Measurements from ENCODE around the gene SLC44A2. TPM values are rescaled to one million over a fixed set of nuclear protein-coding genes. Genes with fewer than 3 reads are reported as not detected.
"Not testable (repeated sequence)": the region's sequence is repeated elsewhere in the genome, so short reads cannot be mapped to it uniquely, and the experiment has no call there.

The SLC44A2 gene
- total RNA-seq, 3 donors from 2014 or later = 41.5 to 45.8 (median 44.3) TPM

DNA sequence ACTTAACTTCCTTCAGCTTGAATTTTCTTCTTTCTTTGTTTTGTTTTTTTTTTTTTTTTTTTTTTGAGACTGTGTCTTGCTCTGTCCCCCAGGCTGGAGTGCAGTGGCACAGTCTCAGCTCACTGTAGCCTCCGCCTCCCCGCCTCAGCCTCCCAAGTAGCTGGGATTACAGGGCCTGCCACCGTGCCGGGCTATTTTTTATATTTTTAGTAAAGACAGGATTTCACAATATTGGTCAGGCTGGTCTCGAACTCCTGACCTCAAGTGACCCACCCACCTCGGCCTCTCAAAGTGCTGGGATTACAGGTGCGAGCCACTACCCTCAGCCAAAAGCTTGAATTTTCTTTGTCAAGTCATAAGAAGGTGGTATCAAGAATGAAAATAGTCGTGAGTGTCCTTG is 49.9 kb downstream of the SLC44A2 start:
- H3K4me1 Mint-ChIP-seq (ENCODE audit: low read depth); H3K4me3 Mint-ChIP-seq; H3K9me3 Mint-ChIP-seq; DNase-seq; ATAC-seq; H3K27me3 Mint-ChIP-seq (ENCODE audit: low read depth): not testable (repeated sequence)
- peaks cover 36% of the 10 kb centered on the region for H3K36me3 Mint-ChIP-seq (ENCODE audit: insufficient read depth)

- Mint-ChIP-seq H3K9me3 (no peaks in the 10 kb centered on the region), H3K27me3 (ENCODE audit: low read depth) (no peaks in the 10 kb centered on the region), H3K36me3 (ENCODE audit: insufficient read depth) (peaks cover 34% of the 10 kb centered on the region), H3K4me3 (no peak overlapping the region), H3K4me1 (ENCODE audit: low read depth) (no peaks in the 10 kb centered on the region)
- DNase-seq = no peak
- ATAC-seq = no peak
Measured at GRCh38 chr19:10677751-10678150, 52.4 kb downstream of the SLC44A2 start.

DNA sequence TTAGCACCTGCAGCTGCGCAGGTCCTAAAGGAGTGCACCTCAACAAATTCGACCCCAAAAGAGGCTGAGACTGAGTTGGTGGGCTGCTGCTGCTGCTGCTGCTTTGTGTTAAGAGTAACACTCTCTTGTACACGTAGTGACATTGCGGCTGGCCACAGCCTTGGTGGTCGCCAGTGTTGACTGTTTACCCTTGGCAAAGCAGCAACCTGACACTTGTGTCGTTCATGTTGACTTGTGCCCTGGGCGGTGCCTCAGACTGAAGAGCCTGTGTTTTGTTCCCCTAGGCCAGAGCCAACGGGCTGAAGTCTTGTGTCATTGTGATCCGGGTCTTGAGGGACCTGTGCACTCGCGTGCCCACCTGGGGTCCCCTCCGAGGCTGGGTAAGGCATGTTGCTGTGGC is 53.5 kb downstream of the SLC44A2 start:
- H3K27me3 Mint-ChIP-seq (ENCODE audit: low read depth) = no peaks in the 10 kb centered on the region
- H3K4me1 Mint-ChIP-seq (ENCODE audit: low read depth) = no peaks in the 10 kb centered on the region
- peaks cover 30% of the 10 kb centered on the region for H3K36me3 Mint-ChIP-seq (ENCODE audit: insufficient read depth)
- no peak for DNase-seq
- ATAC-seq = no peak
- H3K9me3 Mint-ChIP-seq = no peaks in the 10 kb centered on the region
- H3K4me3 Mint-ChIP-seq = no peak overlapping the region

DNA sequence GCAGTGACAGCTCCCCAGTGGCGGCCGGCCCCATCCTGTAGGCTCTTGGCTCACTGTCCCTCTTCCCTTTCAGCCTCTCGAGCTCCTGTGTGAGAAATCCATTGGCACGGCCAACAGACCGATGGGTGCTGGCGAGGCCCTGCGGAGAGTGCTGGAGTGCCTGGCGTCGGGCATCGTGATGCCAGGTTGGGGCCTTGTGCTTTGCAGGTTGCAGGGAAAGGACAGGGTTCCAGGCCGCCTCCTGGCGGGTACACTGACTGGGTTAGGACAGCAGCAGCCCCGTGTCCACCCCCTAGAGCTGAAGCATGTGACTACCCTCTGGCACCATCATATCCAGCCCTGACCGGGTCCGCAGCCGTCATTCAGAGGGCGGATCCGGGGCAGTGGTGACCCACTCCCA is 54.4 kb downstream of the SLC44A2 start:
- DNase-seq = no peak
- H3K4me3 Mint-ChIP-seq = no peak overlapping the region
- H3K4me1 Mint-ChIP-seq (ENCODE audit: low read depth) = no peaks in the 10 kb centered on the region
- H3K36me3 Mint-ChIP-seq (ENCODE audit: insufficient read depth) = peaks cover 35% of the 10 kb centered on the region
- no peaks in the 10 kb centered on the region for H3K9me3 Mint-ChIP-seq
- no peak for ATAC-seq
- H3K27me3 Mint-ChIP-seq (ENCODE audit: low read depth) = no peaks in the 10 kb centered on the region

- no peaks in the 10 kb centered on the region for H3K27me3 Mint-ChIP-seq (ENCODE audit: low read depth)
- ATAC-seq (no peak), DNase-seq (no peak)
- no peaks in the 10 kb centered on the region for H3K9me3 Mint-ChIP-seq
- H3K4me3 Mint-ChIP-seq = no peak overlapping the region
- no peaks in the 10 kb centered on the region for H3K4me1 Mint-ChIP-seq (ENCODE audit: low read depth)
- peaks cover 35% of the 10 kb centered on the region for H3K36me3 Mint-ChIP-seq (ENCODE audit: insufficient read depth)
Measured at GRCh38 chr19:10680545-10681135, 55.3 kb downstream of the SLC44A2 start.

DNA sequence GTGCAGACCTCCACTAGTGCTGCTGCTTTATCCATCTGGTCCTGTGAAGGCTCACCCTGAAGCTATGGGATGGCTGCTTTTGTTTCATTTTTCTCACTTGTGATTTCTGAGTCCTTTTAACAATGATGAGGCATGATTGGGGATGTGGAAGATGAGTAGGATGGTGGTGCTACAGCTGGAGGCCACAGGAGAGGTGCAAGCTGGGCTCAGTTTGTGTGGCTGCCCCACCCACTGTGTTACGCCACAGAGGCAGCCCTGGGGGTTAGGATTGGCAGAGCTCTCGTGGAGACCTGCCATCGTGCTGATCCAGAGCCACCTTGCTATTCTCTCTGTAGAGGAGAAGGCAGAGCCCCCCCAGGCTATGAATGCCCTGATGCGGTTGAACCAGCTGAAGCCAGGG is 56.3 kb downstream of the SLC44A2 start:
- no peaks in the 10 kb centered on the region for H3K27me3 Mint-ChIP-seq (ENCODE audit: low read depth)

DNA sequence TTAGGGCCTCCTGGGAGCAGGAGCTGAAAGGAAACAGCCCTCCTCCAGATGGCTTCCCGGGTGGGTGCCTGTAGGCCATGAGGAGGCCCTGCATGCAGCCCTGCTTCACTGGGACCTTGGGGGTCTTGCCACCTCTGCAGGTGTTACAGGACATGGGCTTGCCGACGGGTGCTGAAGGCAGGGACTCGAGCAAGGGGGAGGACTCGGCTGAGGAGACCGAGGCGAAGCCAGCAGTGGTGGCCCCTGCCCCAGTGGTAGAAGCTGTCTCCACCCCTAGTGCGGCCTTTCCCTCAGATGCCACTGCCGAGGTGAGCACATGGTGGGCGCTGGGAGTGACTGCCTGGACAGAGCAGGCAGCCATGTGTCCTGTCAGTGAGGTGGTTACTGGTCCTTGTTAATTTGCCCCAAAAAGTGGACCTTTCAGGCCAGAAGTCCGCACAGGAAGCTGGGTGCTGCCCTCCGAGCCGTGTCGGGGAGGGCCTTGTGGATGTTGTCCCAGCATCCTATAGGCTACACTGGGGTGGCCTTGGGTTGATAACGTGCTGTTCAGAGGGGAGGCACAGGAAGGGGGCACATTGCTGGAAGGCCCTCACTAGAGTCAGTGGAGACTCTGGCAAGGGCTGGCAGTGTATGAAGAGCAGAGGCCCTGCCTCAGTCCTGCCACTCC is 57.2 kb downstream of the SLC44A2 start:
- DNase-seq (no peak), ATAC-seq (peak in 1 of 2 donors; percentile 7)
- H3K4me3 Mint-ChIP-seq = no peak overlapping the region
- H3K9me3 Mint-ChIP-seq = no peaks in the 10 kb centered on the region
- H3K27me3 Mint-ChIP-seq (ENCODE audit: low read depth) = no peaks in the 10 kb centered on the region
- peaks cover 32% of the 10 kb centered on the region for H3K36me3 Mint-ChIP-seq (ENCODE audit: insufficient read depth)
- no peaks in the 10 kb centered on the region for H3K4me1 Mint-ChIP-seq (ENCODE audit: low read depth)

More for the DNA sequence above, 56.3 kb downstream of the SLC44A2 start:
- Mint-ChIP-seq H3K36me3 (ENCODE audit: insufficient read depth) (peaks cover 33% of the 10 kb centered on the region), H3K4me3 (no peak overlapping the region), H3K4me1 (ENCODE audit: low read depth) (no peaks in the 10 kb centered on the region), H3K9me3 (no peaks in the 10 kb centered on the region)
- DNase-seq = no peak
- no peak for ATAC-seq

- Mint-ChIP-seq H3K4me3 (no peak overlapping the region), H3K27me3 (ENCODE audit: low read depth) (no peaks in the 10 kb centered on the region), H3K4me1 (ENCODE audit: low read depth) (no peaks in the 10 kb centered on the region), H3K36me3 (ENCODE audit: insufficient read depth) (peaks cover 32% of the 10 kb centered on the region), H3K9me3 (no peaks in the 10 kb centered on the region)
- no peak for DNase-seq
- ATAC-seq = no peak
Measured at GRCh38 chr19:10683064-10683426, 57.7 kb downstream of the SLC44A2 start.

DNA sequence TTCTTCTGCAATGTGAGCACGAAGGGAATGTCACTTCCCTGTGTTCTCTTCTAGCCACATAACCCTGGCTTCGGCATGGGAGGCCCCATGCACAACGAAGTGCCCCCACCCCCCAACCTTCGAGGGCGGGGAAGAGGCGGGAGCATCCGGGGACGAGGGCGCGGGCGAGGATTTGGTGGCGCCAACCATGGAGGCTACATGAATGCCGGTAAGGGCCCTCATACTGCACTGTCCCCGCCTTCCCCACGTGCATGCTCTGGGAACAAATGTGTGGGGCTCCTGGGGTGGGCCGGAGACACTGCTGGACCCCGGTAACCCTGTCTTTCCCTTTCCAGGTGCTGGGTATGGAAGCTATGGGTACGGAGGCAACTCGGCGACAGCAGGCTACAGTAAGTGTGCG is 58.2 kb downstream of the SLC44A2 start:
- no peak for DNase-seq
- H3K36me3 Mint-ChIP-seq (ENCODE audit: insufficient read depth) = peaks cover 28% of the 10 kb centered on the region
- H3K9me3 Mint-ChIP-seq = no peaks in the 10 kb centered on the region
- H3K27me3 Mint-ChIP-seq (ENCODE audit: low read depth) = no peaks in the 10 kb centered on the region
- no peaks in the 10 kb centered on the region for H3K4me1 Mint-ChIP-seq (ENCODE audit: low read depth)
- no peak overlapping the region for H3K4me3 Mint-ChIP-seq
- ATAC-seq = no peak

GRCh38 chr19:10685210-10685609 is 59.9 kb downstream of the SLC44A2 start:
- Mint-ChIP-seq H3K36me3 (ENCODE audit: insufficient read depth) (peaks cover 36% of the 10 kb centered on the region), H3K4me1 (ENCODE audit: low read depth) (no peaks in the 10 kb centered on the region), H3K27me3 (ENCODE audit: low read depth) (no peaks in the 10 kb centered on the region), H3K9me3 (no peaks in the 10 kb centered on the region), H3K4me3 (no peak overlapping the region)
- no peak for DNase-seq
- no peak for ATAC-seq

DNA sequence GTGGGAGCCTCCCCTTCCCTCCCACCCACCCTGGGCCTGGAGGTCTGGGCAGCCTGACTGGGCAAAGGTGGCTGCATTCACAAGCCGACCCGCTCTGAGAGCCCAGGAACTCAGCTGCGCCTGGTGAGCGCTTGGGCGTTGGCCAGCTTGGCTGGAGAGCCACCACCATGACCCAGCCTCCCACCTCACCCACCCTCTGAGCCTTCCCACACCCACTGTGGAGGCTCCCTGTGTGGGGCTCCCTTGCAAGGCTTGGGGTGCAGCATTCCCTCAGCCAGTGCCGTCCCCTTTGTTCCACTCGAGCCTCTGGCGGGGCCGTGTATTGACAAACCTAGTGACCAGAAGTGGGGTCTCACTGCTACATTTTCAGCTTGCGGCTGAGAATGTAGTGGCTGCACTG is 60.8 kb downstream of the SLC44A2 start:
- no peaks in the 10 kb centered on the region for H3K9me3 Mint-ChIP-seq
- no peaks in the 10 kb centered on the region for H3K27me3 Mint-ChIP-seq (ENCODE audit: low read depth)
- H3K36me3 Mint-ChIP-seq (ENCODE audit: insufficient read depth) = peaks cover 38% of the 10 kb centered on the region
- no peak overlapping the region for H3K4me3 Mint-ChIP-seq
- no peak for DNase-seq
- H3K4me1 Mint-ChIP-seq (ENCODE audit: low read depth) = no peaks in the 10 kb centered on the region
- ATAC-seq = no peak

GRCh38 chr19:10686661-10687517 is 61.5 kb downstream of the SLC44A2 start:
- no peaks in the 10 kb centered on the region for H3K9me3 Mint-ChIP-seq
- H3K27me3 Mint-ChIP-seq (ENCODE audit: low read depth) = no peaks in the 10 kb centered on the region
- no peak overlapping the region for H3K4me3 Mint-ChIP-seq
- peaks cover 39% of the 10 kb centered on the region for H3K36me3 Mint-ChIP-seq (ENCODE audit: insufficient read depth)
- H3K4me1 Mint-ChIP-seq (ENCODE audit: low read depth) = no peaks in the 10 kb centered on the region
- ATAC-seq (no peak), DNase-seq (no peak)

DNA sequence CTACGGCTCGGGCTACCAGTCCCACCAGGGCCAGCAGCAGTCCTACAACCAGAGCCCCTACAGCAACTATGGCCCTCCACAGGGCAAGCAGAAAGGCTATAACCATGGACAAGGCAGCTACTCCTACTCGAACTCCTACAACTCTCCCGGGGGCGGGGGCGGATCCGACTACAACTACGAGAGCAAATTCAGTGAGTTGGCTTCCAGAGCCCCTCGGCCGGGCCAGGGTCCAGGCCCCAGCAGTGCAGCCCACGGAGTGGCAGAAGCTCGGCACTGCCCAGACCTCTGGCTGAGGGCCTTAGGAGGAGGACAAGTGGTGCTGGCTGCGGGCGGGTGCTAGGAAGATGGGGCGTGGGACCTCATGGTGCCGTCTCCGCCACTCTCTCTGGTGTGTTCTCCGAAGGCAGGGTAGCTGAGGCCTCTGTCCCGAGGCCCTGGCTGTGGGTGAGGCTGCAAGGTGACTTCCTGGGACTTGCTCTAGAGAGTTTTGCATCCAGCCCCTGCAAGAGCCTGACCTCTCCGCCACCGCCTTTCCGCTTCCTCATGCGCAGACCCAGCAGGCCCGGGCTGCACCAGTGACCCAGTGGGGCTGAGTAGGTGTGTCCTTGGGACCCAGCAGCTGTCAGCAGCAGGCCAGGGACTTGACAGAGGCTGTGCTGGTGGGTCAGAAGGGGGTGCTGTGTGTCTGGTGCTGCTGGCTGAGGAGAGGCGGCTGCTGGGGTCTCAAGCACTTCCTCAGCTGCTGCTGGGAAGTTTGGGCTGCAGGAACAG is 62.4 kb downstream of the SLC44A2 start:
- DNase-seq = no peak
- peaks cover 41% of the 10 kb centered on the region for H3K36me3 Mint-ChIP-seq (ENCODE audit: insufficient read depth)
- ATAC-seq = no peak
- no peak overlapping the region for H3K4me3 Mint-ChIP-seq
- H3K27me3 Mint-ChIP-seq (ENCODE audit: low read depth) = no peaks in the 10 kb centered on the region
- H3K4me1 Mint-ChIP-seq (ENCODE audit: low read depth) = peaks cover 2% of the 10 kb centered on the region
- H3K9me3 Mint-ChIP-seq = no peaks in the 10 kb centered on the region

DNA sequence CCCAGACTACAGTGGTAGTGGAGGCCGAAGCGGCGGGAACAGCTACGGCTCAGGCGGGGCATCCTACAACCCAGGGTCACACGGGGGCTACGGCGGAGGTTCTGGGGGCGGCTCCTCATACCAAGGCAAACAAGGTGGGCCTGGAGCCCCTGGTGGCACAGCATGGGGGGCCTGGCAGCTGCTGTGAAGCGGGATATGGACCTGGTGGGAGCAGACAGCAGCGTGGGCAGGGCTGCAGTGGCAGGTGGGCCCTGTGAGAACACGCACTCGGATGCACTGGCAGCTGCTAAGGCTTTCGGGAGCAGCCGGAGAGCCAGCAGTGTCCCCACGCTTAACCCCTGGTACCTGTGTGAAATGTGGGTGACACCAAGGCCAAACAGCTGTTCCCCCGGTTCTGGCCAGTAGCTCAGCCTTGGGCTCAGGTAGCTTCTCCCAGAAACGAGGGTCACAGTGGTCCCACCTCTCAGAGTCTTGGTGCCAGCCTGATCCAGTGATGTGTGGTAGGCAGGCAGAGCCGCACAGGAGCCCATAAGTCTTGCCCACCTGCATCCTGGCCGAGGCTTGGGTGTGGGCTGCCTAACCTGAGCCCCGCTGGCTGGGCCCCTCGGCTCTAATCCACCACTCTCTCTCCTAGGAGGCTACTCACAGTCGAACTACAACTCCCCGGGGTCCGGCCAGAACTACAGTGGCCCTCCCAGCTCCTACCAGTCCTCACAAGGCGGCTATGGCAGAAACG is 63.4 kb downstream of the SLC44A2 start:
- peaks cover 42% of the 10 kb centered on the region for H3K36me3 Mint-ChIP-seq (ENCODE audit: insufficient read depth)
- DNase-seq = no peak
- H3K4me1 Mint-ChIP-seq (ENCODE audit: low read depth) = peaks cover 2% of the 10 kb centered on the region
- H3K9me3 Mint-ChIP-seq = no peaks in the 10 kb centered on the region
- H3K27me3 Mint-ChIP-seq (ENCODE audit: low read depth) = no peaks in the 10 kb centered on the region
- no peak for ATAC-seq
- no peak overlapping the region for H3K4me3 Mint-ChIP-seq

Data from activated T-cell treated with anti-CD3 and anti-CD28 coated beads, Interleukin-2, amount 50 U/mL, for 4 hours (primary cell).